Astrocyte (in vitro differentiated cells and primary cell): ENCODE data around the gene CERS1. TPM values are rescaled to one million over a fixed set of nuclear protein-coding genes. Genes with fewer than 3 reads are reported as not detected.
A peak's percentile ranks its signal among the peaks of the same experiment; 100 is the strongest.

Source experiments
- DNase-seq: peaks from one replicate; pipeline ENCODE4 v3.0.0-alpha.2; 2010; ENCODE audit warnings: low read depth
- FAIRE-seq: peaks from 2 replicates; lab custom pipeline; 2011; peaks lifted over from hg19 to GRCh38; lab: Jason Lieb, UNC
- H2AFZ ChIP-seq: 2 replicates; pipeline ENCODE4 v1.6.0; 2012; ENCODE audit warnings: low read depth, low read length, inconsistent platforms
- H3K27ac ChIP-seq: 2 replicates; pipeline ENCODE4 v1.5.1; 2011; ENCODE audit warnings: low read depth, low read length, inconsistent platforms
- H3K27me3 ChIP-seq: 2 replicates; pipeline ENCODE4 v1.6.0; 2011; ENCODE audit warnings: low read length, inconsistent platforms; ENCODE audit not compliant: insufficient read depth
- H3K36me3 ChIP-seq: 2 replicates; pipeline ENCODE4 v1.5.1; 2011; ENCODE audit warnings: low read length, inconsistent platforms; ENCODE audit not compliant: insufficient read depth
- H3K4me1 ChIP-seq: 2 replicates; pipeline ENCODE4 v1.5.1; 2011; ENCODE audit warnings: low read length, inconsistent platforms; ENCODE audit not compliant: insufficient read depth
- H3K4me2 ChIP-seq: 2 replicates; pipeline ENCODE4 v1.6.0; 2012; ENCODE audit warnings: low read length, inconsistent platforms
- H3K4me3 ChIP-seq: 2 replicates; pipeline ENCODE4 v1.5.1; 2011; ENCODE audit warnings: low read depth, mild to moderate bottlenecking, low read length, inconsistent platforms; ENCODE audit not compliant: insufficient read depth
- H3K79me2 ChIP-seq: 2 replicates; pipeline ENCODE4 v1.6.0; 2012; ENCODE audit warnings: mild to moderate bottlenecking, low read length, inconsistent platforms; ENCODE audit not compliant: insufficient read depth
- H3K9ac ChIP-seq: 2 replicates; pipeline ENCODE4 v1.6.0; 2012; ENCODE audit warnings: mild to moderate bottlenecking, low read length, inconsistent platforms
- H3K9me3 ChIP-seq: 2 replicates; pipeline ENCODE4 v1.5.1; 2012; ENCODE audit warnings: low read depth, mild to moderate bottlenecking, low read length, inconsistent platforms; ENCODE audit not compliant: insufficient read depth
- H4K20me1 ChIP-seq: 2 replicates; pipeline ENCODE4 v1.6.0; 2012; ENCODE audit warnings: low read length, inconsistent platforms; ENCODE audit not compliant: insufficient read depth
- H3K27ac Mint-ChIP-seq: one replicate; pipeline ENCODE4 v1.8.0; 2021; ENCODE audit warnings: mild to moderate bottlenecking, mixed read lengths; ENCODE audit not compliant: unreplicated experiment
- H3K27me3 Mint-ChIP-seq: one replicate; pipeline ENCODE4 v1.8.0; 2021; ENCODE audit warnings: low read depth, mixed read lengths; ENCODE audit not compliant: unreplicated experiment
- H3K36me3 Mint-ChIP-seq: one replicate; pipeline ENCODE4 v1.8.0; 2021; ENCODE audit warnings: low read depth, mixed read lengths; ENCODE audit not compliant: unreplicated experiment
- H3K4me1 Mint-ChIP-seq: one replicate; pipeline ENCODE4 v1.8.0; 2021; ENCODE audit warnings: low read depth, mixed read lengths; ENCODE audit not compliant: unreplicated experiment
- H3K4me3 Mint-ChIP-seq: one replicate; pipeline ENCODE4 v1.8.0; 2021; ENCODE audit warnings: mild to moderate bottlenecking, moderate library complexity, mixed read lengths; ENCODE audit not compliant: unreplicated experiment
- H3K9me3 Mint-ChIP-seq: one replicate; pipeline ENCODE4 v1.8.0; 2021; ENCODE audit warnings: mild to moderate bottlenecking, mixed read lengths; ENCODE audit not compliant: unreplicated experiment
- CTCF ChIP-seq: IDR thresholded peaks from 2 replicates; pipeline ENCODE4 v1.5.1; 2011; ENCODE audit warnings: low read depth, mild to moderate bottlenecking, inconsistent platforms, low read length, moderate library complexity; ENCODE audit not compliant: insufficient read depth
- EZH2 ChIP-seq: IDR thresholded peaks from 2 replicates; pipeline ENCODE4 v1.6.1; 2012; ENCODE audit warnings: mild to moderate bottlenecking, low read length, inconsistent platforms; ENCODE audit not compliant: insufficient read depth
- total RNA-seq: library from RNA; stranded (reverse); gene quantifications from 2 replicates; pipeline ENCODE4 v1.2.1, GENCODE V29; 2021

The CERS1 gene
- total RNA-seq, 1 donor from 2014 or later: 6.8 TPM

- no peaks in the 10 kb centered on the region for H3K27me3 Mint-ChIP-seq
- H3K36me3 ChIP-seq: peaks cover 11% of the 10 kb centered on the region
- H3K27ac Mint-ChIP-seq: peak overlapping the region; percentile 26
- peaks cover 87% of the 10 kb centered on the region for H3K79me2 ChIP-seq
- H3K27ac ChIP-seq: no peak overlapping the region
- no peak overlapping the region for H3K4me2 ChIP-seq
- peaks cover 22% of the 10 kb centered on the region for H3K4me1 ChIP-seq
- no peak for TF ChIP-seq CTCF
- no peak for TF ChIP-seq EZH2
- no peaks in the 10 kb centered on the region for H3K9me3 ChIP-seq
- no peaks in the 10 kb centered on the region for H3K27me3 ChIP-seq
- H3K36me3 Mint-ChIP-seq: peaks cover 9% of the 10 kb centered on the region
- H3K9ac ChIP-seq: no peak overlapping the region
- no peak for DNase-seq
- peaks cover 94% of the 10 kb centered on the region for H4K20me1 ChIP-seq
- H3K4me3 ChIP-seq: no peak overlapping the region
- H3K4me3 Mint-ChIP-seq: no peak overlapping the region
- peaks cover 39% of the 10 kb centered on the region for H3K4me1 Mint-ChIP-seq
- H3K9me3 Mint-ChIP-seq: no peaks in the 10 kb centered on the region
- FAIRE-seq: peak; percentile 29
- H2AFZ ChIP-seq: no peak overlapping the region
Measured at GRCh38 chr19:18847549-18848463, 48.2 kb downstream of the CERS1 start.

- Histone ChIP-seq H3K4me3 (no peak overlapping the region), H2AFZ (no peak overlapping the region), H3K79me2 (peaks cover 93% of the 10 kb centered on the region), H4K20me1 (peaks cover 99% of the 10 kb centered on the region), H3K36me3 (peaks cover 8% of the 10 kb centered on the region), H3K9ac (no peak overlapping the region), H3K27ac (no peak overlapping the region), H3K27me3 (no peaks in the 10 kb centered on the region), H3K4me1 (peaks cover 24% of the 10 kb centered on the region), H3K4me2 (no peak overlapping the region), H3K9me3 (no peaks in the 10 kb centered on the region)
- H3K27ac Mint-ChIP-seq: no peak overlapping the region
- TF ChIP-seq EZH2: no peak
- peak; percentile 86 for TF ChIP-seq CTCF
- no peak overlapping the region for H3K4me3 Mint-ChIP-seq
- DNase-seq (peak; percentile 39), FAIRE-seq (no peak)
- H3K36me3 Mint-ChIP-seq: peaks cover 9% of the 10 kb centered on the region
- no peaks in the 10 kb centered on the region for H3K27me3 Mint-ChIP-seq
- H3K9me3 Mint-ChIP-seq: no peaks in the 10 kb centered on the region
- peaks cover 42% of the 10 kb centered on the region for H3K4me1 Mint-ChIP-seq
Measured at GRCh38 chr19:18846862-18847548, 49.0 kb downstream of the CERS1 start.
